ENCODE measurements around the gene VAMP3. TPM values are rescaled to one million over a fixed set of nuclear protein-coding genes. Genes with fewer than 3 reads are reported as not detected.

Gene VAMP3
- total and polyA plus RNA-seq, 2 donors (not counting 1 experiment from before 2014, with no cell fraction given): 22.4 to 49.6 TPM

DNA sequence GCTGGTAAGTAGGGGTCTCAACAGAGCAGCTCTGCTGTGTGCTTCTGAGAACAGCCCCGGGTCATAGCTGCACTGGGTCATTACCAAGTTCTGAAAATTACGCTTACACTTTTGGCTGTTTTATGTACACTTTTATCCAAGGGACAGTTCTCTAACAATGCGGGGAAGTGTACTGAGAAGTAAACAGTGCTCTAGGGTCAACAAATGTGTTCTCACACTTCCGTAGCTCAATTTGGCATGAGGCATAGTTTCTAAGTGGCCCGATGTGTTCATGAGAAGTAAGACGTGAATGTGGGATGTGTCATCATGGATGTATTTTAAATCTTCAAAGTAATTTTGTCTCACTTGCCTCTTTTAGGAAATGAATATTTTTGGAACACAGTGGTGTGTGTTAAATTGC lies 10.9 kb upstream of the VAMP3 start:
- Histone ChIP-seq H3K79me2 (ENCODE audit: control insufficient read depth, insufficient read depth, low read length) (no peaks in the 10 kb centered on the region), H3K27me3 (replicated peaks in 1 of 4; ENCODE audit: control extremely low read depth in 1 of 4, control insufficient read depth in 3 of 4, insufficient read depth in 4 of 4, low read length in 3 of 4) (no peaks in the 10 kb centered on the region), H2AFZ (ENCODE audit: insufficient read depth, low read depth, low read length, poor library complexity, severe bottlenecking) (no peak overlapping the region), H3K4me1 (ENCODE audit: control insufficient read depth in 2 of 2, insufficient read depth in 2 of 2, low read length in 2 of 2) (no peaks in the 10 kb centered on the region), H3K9ac (ENCODE audit: low read length) (no peak overlapping the region), H3K36me3 (replicated peaks in 1 of 2; ENCODE audit: control extremely low read depth in 1 of 2, control insufficient read depth in 1 of 2, extremely low read depth in 1 of 2, insufficient read depth in 2 of 2, low read length in 1 of 2) (no peaks in the 10 kb centered on the region), H3K4me3 (ENCODE audit: control extremely low read depth in 1 of 5, extremely low read depth in 1 of 5, insufficient read depth in 1 of 5, low read depth in 2 of 5, low read length in 4 of 5) (no peak overlapping the region), H3K27ac (ENCODE audit: low read length in 2 of 2) (no peak overlapping the region), H3K9me3 (ENCODE audit: control extremely low read depth in 1 of 3, control insufficient read depth in 2 of 3, insufficient read depth in 1 of 3, low read length in 2 of 3) (no peaks in the 10 kb centered on the region), H4K20me1 (ENCODE audit: control insufficient read depth, insufficient read depth, low read length, poor library complexity, severe bottlenecking) (no peaks in the 10 kb centered on the region), H3K4me2 (replicated peaks; ENCODE audit: low read depth, low read length, poor library complexity, severe bottlenecking) (no peak overlapping the region)
- CTCF ChIA-PET: interaction anchor here (2.6 to 4.6 kb wide), 2 partner anchors 8 to 91 kb away, joined by 9 to 39 read pairs; no protein-coding TSS in a partner anchor
- Mint-ChIP-seq H3K4me3 (no peak overlapping the region), H3K27me3 (no peaks in the 10 kb centered on the region), H3K27ac (no peak overlapping the region), H3K4me1 (no peaks in the 10 kb centered on the region), H3K9me3 (ENCODE audit: insufficient read depth) (no peaks in the 10 kb centered on the region)
- no peak for ATAC-seq (ENCODE audit: low read depth)
- TF ChIP-seq, protein P1, sequence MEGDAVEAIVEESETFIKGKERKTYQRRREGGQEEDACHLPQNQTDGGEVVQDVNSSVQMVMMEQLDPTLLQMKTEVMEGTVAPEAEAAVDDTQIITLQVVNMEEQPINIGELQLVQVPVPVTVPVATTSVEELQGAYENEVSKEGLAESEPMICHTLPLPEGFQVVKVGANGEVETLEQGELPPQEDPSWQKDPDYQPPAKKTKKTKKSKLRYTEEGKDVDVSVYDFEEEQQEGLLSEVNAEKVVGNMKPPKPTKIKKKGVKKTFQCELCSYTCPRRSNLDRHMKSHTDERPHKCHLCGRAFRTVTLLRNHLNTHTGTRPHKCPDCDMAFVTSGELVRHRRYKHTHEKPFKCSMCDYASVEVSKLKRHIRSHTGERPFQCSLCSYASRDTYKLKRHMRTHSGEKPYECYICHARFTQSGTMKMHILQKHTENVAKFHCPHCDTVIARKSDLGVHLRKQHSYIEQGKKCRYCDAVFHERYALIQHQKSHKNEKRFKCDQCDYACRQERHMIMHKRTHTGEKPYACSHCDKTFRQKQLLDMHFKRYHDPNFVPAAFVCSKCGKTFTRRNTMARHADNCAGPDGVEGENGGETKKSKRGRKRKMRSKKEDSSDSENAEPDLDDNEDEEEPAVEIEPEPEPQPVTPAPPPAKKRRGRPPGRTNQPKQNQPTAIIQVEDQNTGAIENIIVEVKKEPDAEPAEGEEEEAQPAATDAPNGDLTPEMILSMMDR (IDR thresholded peaks at IDR 0.05): no peak
- no peak for TF ChIP-seq EZH2 (IDR thresholded peaks at IDR 0.05; ENCODE audit: borderline replicate concordance, insufficient read depth, low read depth, low read length, poor library complexity, severe bottlenecking)
- WGBS (ENCODE audit: insufficient coverage): 98% methylated on average over 5 of the region's 6 CpGs
- DNase-seq: no peak
- intact Hi-C loops (cut with micrococcal nuclease): no loop called here
- POLR2A ChIA-PET: no interaction called here

DNA sequence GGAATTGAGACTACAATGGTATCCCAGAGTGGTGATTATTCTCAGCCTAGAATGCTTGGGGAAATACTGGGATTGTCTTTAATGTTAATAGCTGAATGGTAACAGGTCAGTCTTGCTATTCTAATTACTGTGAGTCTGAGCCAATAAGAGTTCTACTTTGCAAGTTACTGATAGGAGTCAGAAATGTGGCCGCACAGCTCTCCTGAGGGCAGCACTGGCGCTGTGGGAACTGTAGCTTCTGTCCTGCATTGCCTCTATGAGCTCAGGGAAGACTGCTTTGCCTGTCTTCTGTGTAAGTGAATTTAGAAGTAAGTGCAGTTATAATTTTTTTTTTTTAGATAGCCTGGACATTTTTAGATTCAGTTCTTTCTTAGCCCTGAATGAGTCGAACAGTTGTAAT lies 10.0 kb upstream of the VAMP3 start:
- H3K36me3 ChIP-seq (replicated peaks in 1 of 2; ENCODE audit: control extremely low read depth in 1 of 2, control insufficient read depth in 1 of 2, extremely low read depth in 1 of 2, insufficient read depth in 2 of 2, low read length in 1 of 2): no peaks in the 10 kb centered on the region
- no peaks in the 10 kb centered on the region for H3K27me3 ChIP-seq (replicated peaks in 1 of 4; ENCODE audit: control extremely low read depth in 1 of 4, control insufficient read depth in 3 of 4, insufficient read depth in 4 of 4, low read length in 3 of 4)
- no peaks in the 10 kb centered on the region for H4K20me1 ChIP-seq (ENCODE audit: control insufficient read depth, insufficient read depth, low read length, poor library complexity, severe bottlenecking)
- no peaks in the 10 kb centered on the region for H3K9me3 ChIP-seq (ENCODE audit: control extremely low read depth in 1 of 3, control insufficient read depth in 2 of 3, insufficient read depth in 1 of 3, low read length in 2 of 3)
- H3K4me1 Mint-ChIP-seq: no peaks in the 10 kb centered on the region
- no peaks in the 10 kb centered on the region for H3K79me2 ChIP-seq (ENCODE audit: control insufficient read depth, insufficient read depth, low read length)
- H2AFZ ChIP-seq (ENCODE audit: insufficient read depth, low read depth, low read length, poor library complexity, severe bottlenecking): no peak overlapping the region
- H3K9me3 Mint-ChIP-seq (ENCODE audit: insufficient read depth): no peaks in the 10 kb centered on the region
- no peak for ATAC-seq (ENCODE audit: low read depth)
- H3K4me2 ChIP-seq (replicated peaks; ENCODE audit: low read depth, low read length, poor library complexity, severe bottlenecking): no peak overlapping the region
- H3K9ac ChIP-seq (ENCODE audit: low read length): no peak overlapping the region
- H3K4me1 ChIP-seq (ENCODE audit: control insufficient read depth in 2 of 2, insufficient read depth in 2 of 2, low read length in 2 of 2): no peaks in the 10 kb centered on the region
- POLR2A ChIA-PET: interaction anchor here (0.6 kb wide), 1 partner anchor 943 kb away, joined by 3 read pairs; no protein-coding TSS in a partner anchor
- DNase-seq: no peak
- intact Hi-C loops (cut with micrococcal nuclease): no loop called here
- H3K4me3 ChIP-seq (ENCODE audit: control extremely low read depth in 1 of 5, extremely low read depth in 1 of 5, insufficient read depth in 1 of 5, low read depth in 2 of 5, low read length in 4 of 5): no peak overlapping the region
- H3K27me3 Mint-ChIP-seq: no peaks in the 10 kb centered on the region
- H3K27ac ChIP-seq (ENCODE audit: low read length in 2 of 2): no peak overlapping the region
- 94% methylated on average over 2 of the region's 3 CpGs for WGBS (ENCODE audit: insufficient coverage)
- CTCF ChIA-PET: interaction anchor here (0.6 to 4.6 kb wide), 4 partner anchors 9 to 92 kb away, joined by 3 to 39 read pairs (median 6); no protein-coding TSS in a partner anchor
- no peak overlapping the region for H3K27ac Mint-ChIP-seq
- TF ChIP-seq EZH2 (IDR thresholded peaks at IDR 0.05; ENCODE audit: borderline replicate concordance, insufficient read depth, low read depth, low read length, poor library complexity, severe bottlenecking): no peak
- TF ChIP-seq, protein P1 (IDR thresholded peaks at IDR 0.05): no peak
- H3K4me3 Mint-ChIP-seq: no peak overlapping the region
